IMR-90 (cell line): ENCODE results near the gene HTT.

Experiments
- BHLHE40 ChIP-seq: fragments of 150-350 bp; IDR thresholded peaks from 2 replicates; pipeline ENCODE4 v1.6.1; 2016; ENCODE audit warnings: mild to moderate bottlenecking, low read depth, low read length
- CEBPB ChIP-seq: IDR thresholded peaks from 2 replicates; pipeline ENCODE4 v1.6.1; 2012; ENCODE audit warnings: low read depth, low read length, improper control_type of control experiment
- CHD1 ChIP-seq: IDR thresholded peaks from 2 replicates; pipeline ENCODE4 v1.6.1; 2012; ENCODE audit warnings: low read depth, low read length, improper control_type of control experiment
- CTCF ChIP-seq: conservative IDR thresholded peaks from 2 replicates; pipeline ENCODE4 v1.5.1; 2012; ENCODE audit warnings: mild to moderate bottlenecking, low read depth, low read length, improper control_type of control experiment
- FOS ChIP-seq: fragments of 150-350 bp; IDR thresholded peaks from 2 replicates; pipeline ENCODE4 v1.6.1; 2016; ENCODE audit warnings: low read depth, low read length
- MAFK ChIP-seq: IDR thresholded peaks from 2 replicates; pipeline ENCODE4 v1.6.1; 2012; ENCODE audit warnings: low read depth, low read length, improper control_type of control experiment
- MAZ ChIP-seq: IDR thresholded peaks from 2 replicates; pipeline ENCODE4 v1.6.1; 2012; ENCODE audit warnings: low read depth, mild to moderate bottlenecking, low read length, improper control_type of control experiment, moderate library complexity, borderline replicate concordance
- POLR2A ChIP-seq: IDR thresholded peaks from 2 replicates; pipeline ENCODE4 v1.6.1; 2012; ENCODE audit warnings: mild to moderate bottlenecking, low read depth, low read length
- RFX5 ChIP-seq: IDR thresholded peaks from 2 replicates; pipeline ENCODE4 v1.8.0; 2012; ENCODE audit warnings: low read depth, mild to moderate bottlenecking, low read length, moderate library complexity
- USF2 ChIP-seq: fragments of 150-350 bp; IDR thresholded peaks from 2 replicates; pipeline ENCODE4 v1.6.1; 2017; ENCODE audit warnings: mild to moderate bottlenecking, antibody characterized with exemption, low read length, low read depth

- TF ChIP-seq CTCF = no peak
- TF ChIP-seq POLR2A = no peak
- TF ChIP-seq BHLHE40 = no peak
- no peak for TF ChIP-seq RFX5
- TF ChIP-seq FOS = no peak
- TF ChIP-seq CHD1 = no peak
- no peak for TF ChIP-seq MAFK
- no peak for TF ChIP-seq USF2
- TF ChIP-seq CEBPB = no peak
- no peak for TF ChIP-seq MAZ
These were observed 157.0 kb downstream of the HTT start for GRCh38 chr4:3231471-3231870.
